ENCODE results near the gene ASXL1.
"Not testable (repeated sequence)": the region's sequence is repeated elsewhere in the genome, so short reads cannot be mapped to it uniquely, and the experiment has no call there.

DNA sequence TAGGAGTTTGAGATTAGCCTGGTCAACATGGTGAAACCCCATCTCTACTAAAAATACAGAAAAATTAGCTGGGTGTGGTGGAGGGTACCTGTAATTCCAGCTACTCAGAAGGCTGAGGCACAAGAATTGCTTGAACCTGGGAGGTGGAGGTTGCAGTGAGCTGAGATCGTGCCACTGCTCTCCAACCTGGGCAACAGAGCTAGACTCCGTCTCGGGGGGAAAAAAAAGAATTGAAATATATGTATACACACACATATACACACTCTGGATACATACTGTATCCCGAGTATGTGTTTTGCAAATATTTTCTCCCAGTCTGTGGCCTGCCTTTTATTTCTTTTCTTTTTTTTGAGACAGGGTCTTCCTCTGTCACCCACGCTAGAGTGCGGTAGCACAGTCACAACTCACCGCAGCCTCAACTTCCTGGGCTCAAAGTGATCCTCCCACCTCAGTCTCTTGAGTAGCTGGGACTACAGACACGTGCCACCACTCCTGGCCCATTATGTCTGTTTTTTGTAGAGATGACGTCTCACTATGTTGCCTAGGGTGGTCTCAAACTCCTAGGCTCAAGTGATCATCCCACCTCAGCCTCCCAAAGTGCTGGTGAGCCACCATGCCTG, 49.1 kb downstream of the ASXL1 start:
- TF ChIP-seq CTCF (IDR thresholded peaks at IDR 0.05 in 2 of 3, conservative IDR thresholded peaks at IDR 0.05 in 1 of 3; ENCODE audit: borderline replicate concordance in 1 of 3, insufficient read depth in 1 of 3, low read depth in 2 of 3, low read length in 2 of 3); POLR2A (IDR thresholded peaks at IDR 0.05; ENCODE audit: borderline replicate concordance, extremely low read depth, insufficient read depth, insufficient read length): not testable (repeated sequence)
